Testis (tissue), 3 donors: Measurements from ENCODE around the gene RFLNA. TPM values are rescaled to one million over a fixed set of nuclear protein-coding genes. Genes with fewer than 3 reads are reported as not detected.

Experiments used
- DNase-seq: peaks from one replicate; pipeline ENCODE4 v3.0.0-alpha.2; 2019
- H3K27ac ChIP-seq, 2 donors: fragments of 200-600 bp; sonication (generic); one replicate each; pipeline ENCODE4 v1.5.1; 2019
- H3K27me3 ChIP-seq: fragments of 200-600 bp; sonication (generic); one replicate; pipeline ENCODE4 v1.5.1; 2019
- H3K36me3 ChIP-seq: fragments of 200-600 bp; sonication (generic); one replicate; pipeline ENCODE4 v1.5.1; 2017; ENCODE audit warnings: low read depth; ENCODE audit errors: missing control alignments
- H3K4me1 ChIP-seq: fragments of 200-600 bp; sonication (generic); one replicate; pipeline ENCODE4 v1.5.1; 2019
- H3K4me3 ChIP-seq, 2 donors: fragments of 200-600 bp; sonication (generic); one replicate each; pipeline ENCODE4 v1.5.1; 2017 to 2019
- H3K9me3 ChIP-seq: fragments of 200-600 bp; sonication (generic); one replicate; pipeline ENCODE4 v1.5.1; 2017
- CTCF ChIP-seq, 3 experiments: fragments of 450-650 bp in 2 of 3; fragments of 200-600 bp in 1 of 3; sonication (generic) in 1 of 3; IDR thresholded peaks; one replicate each; pipeline ENCODE4 v1.5.1; 2016 to 2019; ENCODE audit warnings: antibody characterized with exemption in 3 of 3, mild to moderate bottlenecking in 2 of 3, moderate library complexity in 1 of 3
- POLR2A ChIP-seq: fragments of 450-650 bp; IDR thresholded peaks from one replicate; pipeline ENCODE4 v1.6.1; 2017; ENCODE audit warnings: antibody characterized with exemption, mild to moderate bottlenecking, moderate library complexity
- WGBS, 2 donors: methylation state at CpG; one replicate each; pipeline ENCODE4 v1.1.5; 2018; 5-methylcytosine and 5-hydroxymethylcytosine counted together
- intact Hi-C: fragments of 100-400 bp; cut with DNase I; formaldehyde crosslinking; loops from one replicate; pipeline ENCODE4 v1.15.1; 2023; ENCODE audit warnings: low total_unique reads
- polyA plus RNA-seq: library from polyadenylated mRNA; stranded (reverse); fragments of 350-450 nt; fragmentation: Illumina TruSeq; extraction: RNeasy Lipid Tissue Mini Kit (QIAGEN cat#74804); gene quantifications from one replicate; pipeline ENCODE4 v1.2.3, GENCODE V29; 2014; ENCODE audit warnings: low read depth, low replicate concordance; ENCODE audit not compliant: insufficient read depth
- total RNA-seq, 2 donors: library from RNA; depleted of rRNA; stranded (reverse); fragments of >200 nt; gene quantifications; one replicate each; pipeline ENCODE4 v1.2.3, GENCODE V29; 2016

RFLNA gene
- total and polyA plus RNA-seq, 3 donors from 2014 or later, result 0.31 to 0.80 (median 0.68) TPM

DNA sequence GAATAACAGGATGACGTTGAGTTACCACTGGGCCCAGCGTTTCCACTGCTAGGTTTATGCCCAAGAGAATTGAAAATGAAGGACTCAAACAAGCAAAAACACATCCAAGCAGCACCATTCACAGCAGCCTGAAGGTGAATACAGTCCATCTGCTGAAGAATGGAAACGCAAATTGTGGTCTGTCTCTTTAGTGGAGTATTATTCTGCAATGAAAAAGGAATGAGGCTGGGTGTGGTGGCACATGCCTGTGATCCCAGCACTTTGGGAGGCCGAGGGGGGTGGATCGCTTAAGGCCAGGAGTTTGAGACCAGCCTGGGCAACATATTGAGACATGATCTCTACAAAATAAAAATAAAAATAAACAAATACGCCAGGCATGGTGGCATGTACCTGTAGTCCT, 41.9 kb upstream of the RFLNA start:
- no peaks in the 10 kb centered on the region for H3K36me3 ChIP-seq
- H3K27me3 ChIP-seq, result no peaks in the 10 kb centered on the region
- no peaks in the 10 kb centered on the region for H3K4me1 ChIP-seq
- TF ChIP-seq CTCF (IDR thresholded peaks at IDR 0.05) (no peak), POLR2A (no peak)
- intact Hi-C loops, result no loop called here
- no peak overlapping the region for H3K4me3 ChIP-seq
- H3K27ac ChIP-seq, result no peak overlapping the region
- WGBS, 2 donors, result 94 to 98% methylated on average over 6 of the region's 6 CpGs
- no peak for DNase-seq
- H3K9me3 ChIP-seq, result no peaks in the 10 kb centered on the region

GRCh38 chr12:124254126-124254525, 40.8 kb upstream of the RFLNA start:
- no peak for DNase-seq
- no peak overlapping the region for H3K27ac ChIP-seq
- no peak overlapping the region for H3K4me3 ChIP-seq
- H3K27me3 ChIP-seq, result no peaks in the 10 kb centered on the region
- TF ChIP-seq POLR2A, result no peak
- no peak for TF ChIP-seq CTCF (IDR thresholded peaks at IDR 0.05)
- 87 to 89% methylated on average over 8 to 10 of the region's 10 CpGs for WGBS, 2 donors
- intact Hi-C loops, result no loop called here
- H3K36me3 ChIP-seq, result no peaks in the 10 kb centered on the region
- H3K9me3 ChIP-seq, result no peaks in the 10 kb centered on the region
- no peaks in the 10 kb centered on the region for H3K4me1 ChIP-seq

DNA sequence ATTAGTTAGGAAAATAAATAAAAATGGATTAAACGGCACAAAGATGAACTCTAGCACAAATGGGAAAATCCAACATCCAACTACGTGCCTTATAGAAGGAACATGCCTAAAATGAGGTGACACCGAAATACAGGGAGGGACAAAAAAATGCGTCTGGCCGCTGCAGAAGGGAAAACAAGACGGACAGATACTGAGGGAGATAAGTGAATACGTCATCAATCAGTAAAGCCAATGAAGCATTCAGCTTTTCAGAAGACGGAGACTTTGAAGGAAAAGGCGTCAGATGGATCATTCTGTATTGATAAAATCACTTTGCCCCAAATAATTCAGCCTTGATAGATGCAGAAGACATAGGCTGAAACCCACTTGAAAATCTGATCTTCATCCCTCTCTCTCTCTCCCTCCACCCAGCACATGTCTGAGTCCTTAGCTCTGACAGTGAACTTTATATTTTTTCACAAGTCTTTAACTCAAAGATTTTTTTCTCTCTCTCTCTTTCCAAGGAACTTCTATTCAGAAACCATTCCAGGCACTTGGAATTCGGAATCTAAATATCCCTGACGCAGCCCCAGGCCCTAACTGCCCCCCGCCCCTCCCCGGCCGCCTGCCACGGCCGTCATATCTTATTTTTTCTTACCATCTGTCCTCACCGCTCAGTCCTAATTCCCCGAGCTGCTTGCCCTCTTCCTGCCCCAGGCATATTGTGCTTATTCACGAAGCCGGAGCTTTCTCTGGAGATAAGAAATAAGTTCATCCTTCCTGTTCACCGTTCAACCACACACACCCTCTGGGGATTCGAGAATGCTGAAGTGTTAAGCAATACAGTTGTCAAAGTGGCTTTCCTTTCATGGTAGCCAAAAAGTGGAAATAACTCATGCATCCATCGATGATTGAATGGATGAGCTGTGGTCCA, 35.5 kb upstream of the RFLNA start:
- no peak overlapping the region for H3K4me3 ChIP-seq
- intact Hi-C loops, result no loop called here
- no peaks in the 10 kb centered on the region for H3K9me3 ChIP-seq
- no peaks in the 10 kb centered on the region for H3K27me3 ChIP-seq
- no peaks in the 10 kb centered on the region for H3K4me1 ChIP-seq
- H3K36me3 ChIP-seq, result no peaks in the 10 kb centered on the region
- no peak overlapping the region for H3K27ac ChIP-seq
- 47 to 51% methylated on average over 23 of the region's 23 CpGs for WGBS, 2 donors
- DNase-seq, result no peak
- no peak for TF ChIP-seq CTCF (IDR thresholded peaks at IDR 0.05)
- no peak for TF ChIP-seq POLR2A

DNA sequence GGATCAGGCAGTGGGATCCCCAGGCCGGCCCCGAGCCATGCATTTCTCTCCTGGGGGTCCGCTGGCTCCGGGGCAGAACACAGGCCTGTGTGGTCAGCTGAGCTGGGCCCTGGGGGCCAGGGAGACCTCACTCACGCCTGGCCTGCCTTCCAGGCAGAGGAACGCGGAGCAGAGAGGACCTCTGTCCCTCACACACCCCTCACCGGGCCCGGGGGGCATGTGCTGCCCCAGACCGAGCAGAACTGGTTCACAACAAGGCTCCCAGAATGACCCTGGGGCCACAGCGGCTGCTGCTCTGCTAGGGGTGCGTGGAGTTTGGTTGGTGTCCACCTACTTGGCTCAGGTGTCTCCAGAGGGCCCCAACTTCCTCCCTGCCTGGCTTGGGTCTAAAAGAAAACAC, 33.0 kb upstream of the RFLNA start:
- H3K4me1 ChIP-seq, result no peaks in the 10 kb centered on the region
- intact Hi-C loops, result no loop called here
- 95 to 100% methylated on average over 2 to 12 of the region's 12 CpGs for WGBS, 2 donors
- no peaks in the 10 kb centered on the region for H3K27me3 ChIP-seq
- no peak overlapping the region for H3K27ac ChIP-seq
- no peak for DNase-seq
- H3K9me3 ChIP-seq, result no peaks in the 10 kb centered on the region
- no peaks in the 10 kb centered on the region for H3K36me3 ChIP-seq
- no peak for TF ChIP-seq POLR2A
- TF ChIP-seq CTCF (IDR thresholded peaks at IDR 0.05), result no peak
- H3K4me3 ChIP-seq, result no peak overlapping the region
